GM12878 (cell line): ENCODE data around the gene TOX2. TPM values are rescaled to one million over a fixed set of nuclear protein-coding genes. Genes with fewer than 3 reads are reported as not detected.

Source experiments
- ATAC-seq: fragments of 200-7000 bp; cut with Tn5 transposase; 3 replicates; pipeline ENCODE4 v1.9.1; 2020; ENCODE audit warnings: mild to moderate bottlenecking, moderate library complexity
- BruUV-seq: library from RNA; stranded (reverse); fragments of 400-500 nt; replicated peaks from 2 replicates; lab custom pipeline; 2021; lab: Mats Ljungman, UMichigan
- CTCF ChIA-PET: fragments of 300-600 bp; sonication (Branson Sonifier 250); formaldehyde crosslinking; extraction: SDS; loops from one replicate; lab custom pipeline; 2021; ENCODE audit warnings: inconsistent platforms; lab: Yijun Ruan, JAX
- POLR2A ChIA-PET: fragments of 350-600 bp; formaldehyde crosslinking; extraction: SDS; loops from one replicate; lab custom pipeline; 2021; ENCODE audit warnings: inconsistent platforms; lab: Charles Lee
- RAD21 ChIA-PET: fragments of 300-600 bp; sonication (Branson Sonifier 250); formaldehyde crosslinking; loops from one replicate; lab custom pipeline; 2023; ENCODE audit warnings: antibody characterized with exemption; ENCODE audit not compliant: unreplicated experiment; lab: Charles Lee
- SMC1A ChIA-PET: fragments of 300-600 bp; sonication (Branson Sonifier 250); formaldehyde crosslinking; loops from one replicate; lab custom pipeline; 2023; ENCODE audit not compliant: unreplicated experiment, uncharacterized antibody; lab: Charles Lee
- DNase-seq: peaks from one replicate; pipeline ENCODE4 v3.0.0-alpha.2; 2011; ENCODE audit warnings: low read depth, low spot score
- FAIRE-seq: peaks from 3 replicates; lab custom pipeline; 2011; peaks lifted over from hg19 to GRCh38; lab: Jason Lieb, UNC
- H2AFZ ChIP-seq: 2 replicates; pipeline ENCODE4 v1.6.0; 2011; ENCODE audit warnings: low read depth, low read length, control low read depth; ENCODE audit not compliant: control insufficient read depth
- H3K27ac ChIP-seq: 2 replicates; pipeline ENCODE4 v1.5.1; 2011; ENCODE audit warnings: control low read depth; ENCODE audit not compliant: control insufficient read depth, insufficient read depth
- H3K27me3 ChIP-seq, 2 experiments: replicated peaks in 1 of 2; 2 replicates each; pipeline versions ENCODE4 v1.6.0 to v1.6.1; 2011; ENCODE audit warnings: low read length in 1 of 2; ENCODE audit not compliant: control insufficient read depth in 2 of 2, insufficient read depth in 2 of 2
- H3K36me3 ChIP-seq, 2 experiments: 2 replicates each; pipeline ENCODE4 v1.5.1; 2011; ENCODE audit warnings: low read length in 1 of 2; ENCODE audit not compliant: control insufficient read depth in 2 of 2, insufficient read depth in 2 of 2
- H3K4me1 ChIP-seq: 2 replicates; pipeline ENCODE4 v1.6.1; 2011; ENCODE audit warnings: mild to moderate bottlenecking, low read length, moderate library complexity, mixed read lengths; ENCODE audit not compliant: control insufficient read depth, insufficient read depth
- H3K4me2 ChIP-seq: 2 replicates; pipeline ENCODE4 v1.6.0; 2011; ENCODE audit warnings: control low read depth; ENCODE audit not compliant: control insufficient read depth, insufficient read depth
- H3K4me3 ChIP-seq: fragments of 200-600 bp; sonication (generic); 2 replicates; pipeline ENCODE4 v1.5.1; 2016
- H3K79me2 ChIP-seq: 2 replicates; pipeline ENCODE4 v1.6.0; 2011; ENCODE audit warnings: low read length; ENCODE audit not compliant: control insufficient read depth, insufficient read depth
- H3K9ac ChIP-seq: 2 replicates; pipeline ENCODE4 v1.8.0; 2011; ENCODE audit warnings: low read length, control low read depth, mixed read lengths; ENCODE audit not compliant: control insufficient read depth, insufficient read depth
- H3K9me3 ChIP-seq: replicated peaks from 3 replicates; pipeline ENCODE4 v1.5.1; 2011; ENCODE audit warnings: mild to moderate bottlenecking, low read length; ENCODE audit not compliant: control insufficient read depth, insufficient read depth
- H4K20me1 ChIP-seq: 2 replicates; pipeline ENCODE4 v1.6.0; 2011; ENCODE audit not compliant: control insufficient read depth, insufficient read depth
- ASH2L ChIP-seq: fragments of 300-600, 200-600 bp; sonication (generic); IDR thresholded peaks from 2 replicates; pipeline ENCODE4 v1.6.1; 2017; ENCODE audit warnings: low read depth, mild to moderate bottlenecking, borderline replicate concordance
- FOXK2 ChIP-seq: fragments of 450-650 bp; IDR thresholded peaks from 2 replicates; pipeline ENCODE4 v1.6.1; 2017; ENCODE audit warnings: mild to moderate bottlenecking, moderate library complexity
- KAT2A ChIP-seq: conservative IDR thresholded peaks from 2 replicates; pipeline ENCODE4 v1.6.1; 2011; ENCODE audit warnings: low read depth, low read length; ENCODE audit not compliant: control insufficient read depth
- NR2C1 ChIP-seq: fragments of 450-650 bp; IDR thresholded peaks from 2 replicates; pipeline ENCODE4 v1.6.1; 2017; ENCODE audit warnings: antibody characterized with exemption, mild to moderate bottlenecking, moderate library complexity
- PAX5 ChIP-seq: IDR thresholded peaks from 2 replicates; pipeline ENCODE4 v1.6.1; 2011; ENCODE audit warnings: low read depth, low read length, borderline replicate concordance
- RFX5 ChIP-seq: IDR thresholded peaks from 2 replicates; pipeline ENCODE4 v1.6.1; 2011; ENCODE audit warnings: low read depth, low read length, improper control_type of control experiment
- ZNF384 ChIP-seq: IDR thresholded peaks from 2 replicates; pipeline ENCODE4 v1.6.1; 2012; ENCODE audit warnings: low read depth, mild to moderate bottlenecking, low read length, improper control_type of control experiment, borderline replicate concordance
- WGBS: methylation state at CpG from one replicate; pipeline ENCODE4 v1.1.6; 2016; ENCODE audit warnings: low lambda C conversion rate; ENCODE audit not compliant: insufficient replicate concordance, insufficient coverage; ENCODE audit errors: missing lambda C conversion rate; 5-methylcytosine and 5-hydroxymethylcytosine counted together
- in situ Hi-C: fragments of 300-500 bp; cut with MboI; formaldehyde crosslinking; loops from 9 replicates; pipeline ENCODE4 v1.14.3; 2018; ENCODE audit warnings: mixed read lengths
- intact Hi-C: fragments of 100-400 bp; cut with micrococcal nuclease; formaldehyde crosslinking; loops from one replicate; pipeline ENCODE4 v1.14.2; 2022; ENCODE audit not compliant: unreplicated experiment
- polyA plus RNA-seq, 11 experiments: library from polyadenylated mRNA; depleted of rRNA in 4 of 11; unstranded in 6 of 11; stranded (reverse) in 5 of 11; fragments of >200 nt; fragmentation: Nextera tagmentation in 4 of 11; fragmentation: Illumina TruSeq in 1 of 11; extraction: Ambion mirVana in 4 of 11; extraction: Trizol in 1 of 11; gene quantifications; 1 replicate in 1 of 11; 2 replicates in 10 of 11; pipeline versions ENCODE4 v1.2.1 to v1.2.3, GENCODE V29; 2011 to 2016; ENCODE audit warnings: inconsistent platforms in 2 of 11, missing spikeins in 2 of 11, low read depth in 1 of 11
- total RNA-seq, 4 experiments: library from RNA; depleted of rRNA in 3 of 4; stranded (reverse); fragments of >200 nt in 3 of 4; fragmentation: Illumina TruSeq in 1 of 4; extraction: Trizol in 1 of 4; gene quantifications; 2 replicates each; pipeline versions ENCODE4 v1.2.1 to v1.2.3, GENCODE V29; 2013 to 2021
- TF ChIP-seq, protein P1 (sequence below): fragments of 450-650 bp; conservative IDR thresholded peaks from 2 replicates; pipeline ENCODE4 v1.6.1; 2017; ENCODE audit warnings: mild to moderate bottlenecking, moderate library complexity
- TF ChIP-seq, protein P2 (sequence below): IDR thresholded peaks from 2 replicates; pipeline ENCODE4 v1.6.1; 2012; ENCODE audit warnings: mild to moderate bottlenecking, low read depth, low read length
- TF ChIP-seq, protein P3 (sequence below): IDR thresholded peaks from 2 replicates; pipeline ENCODE4 v1.6.1; 2011; ENCODE audit warnings: borderline replicate concordance, low read depth, mild to moderate bottlenecking, moderate library complexity, low read length; ENCODE audit not compliant: insufficient read depth, poor library complexity, severe bottlenecking
- TF ChIP-seq, protein P4 (sequence below): IDR thresholded peaks from 2 replicates; pipeline ENCODE4 v1.6.1; 2011; ENCODE audit warnings: low read depth, mild to moderate bottlenecking, low read length, moderate library complexity, borderline replicate concordance; ENCODE audit errors: extremely low read depth
- TF ChIP-seq, protein P5 (sequence below): IDR thresholded peaks from 2 replicates; pipeline ENCODE4 v1.6.1; 2012; ENCODE audit warnings: low read length, inconsistent platforms

Gene TOX2
- total and polyA plus RNA-seq, 10 of the 15 experiments (the other 5 are each of a cell fraction or from before 2014, with no cell fraction given) = 2.6 to 40.5 (median 7.9) TPM

DNA sequence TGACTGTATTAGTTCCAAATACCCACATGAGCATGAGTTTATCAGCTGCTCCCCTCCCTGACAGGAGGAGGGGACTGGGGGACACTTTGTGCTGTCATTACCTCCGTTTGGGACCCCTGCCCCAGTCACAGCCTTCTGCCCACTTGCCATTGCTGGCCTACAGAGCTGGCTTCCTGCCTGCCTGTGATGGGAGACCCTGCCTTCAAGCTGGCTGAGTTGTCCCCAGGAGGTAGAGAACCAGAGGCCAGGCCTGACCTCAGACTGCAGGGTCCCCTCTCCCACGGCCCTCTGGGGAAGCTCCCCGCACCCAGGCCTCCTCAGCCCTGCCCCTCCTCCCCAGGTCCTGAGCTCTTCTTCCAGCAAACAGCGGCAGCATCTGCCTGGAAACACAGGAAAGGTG is 166.8 kb downstream of the TOX2 start (continued):
- TF ChIP-seq, protein P1, sequence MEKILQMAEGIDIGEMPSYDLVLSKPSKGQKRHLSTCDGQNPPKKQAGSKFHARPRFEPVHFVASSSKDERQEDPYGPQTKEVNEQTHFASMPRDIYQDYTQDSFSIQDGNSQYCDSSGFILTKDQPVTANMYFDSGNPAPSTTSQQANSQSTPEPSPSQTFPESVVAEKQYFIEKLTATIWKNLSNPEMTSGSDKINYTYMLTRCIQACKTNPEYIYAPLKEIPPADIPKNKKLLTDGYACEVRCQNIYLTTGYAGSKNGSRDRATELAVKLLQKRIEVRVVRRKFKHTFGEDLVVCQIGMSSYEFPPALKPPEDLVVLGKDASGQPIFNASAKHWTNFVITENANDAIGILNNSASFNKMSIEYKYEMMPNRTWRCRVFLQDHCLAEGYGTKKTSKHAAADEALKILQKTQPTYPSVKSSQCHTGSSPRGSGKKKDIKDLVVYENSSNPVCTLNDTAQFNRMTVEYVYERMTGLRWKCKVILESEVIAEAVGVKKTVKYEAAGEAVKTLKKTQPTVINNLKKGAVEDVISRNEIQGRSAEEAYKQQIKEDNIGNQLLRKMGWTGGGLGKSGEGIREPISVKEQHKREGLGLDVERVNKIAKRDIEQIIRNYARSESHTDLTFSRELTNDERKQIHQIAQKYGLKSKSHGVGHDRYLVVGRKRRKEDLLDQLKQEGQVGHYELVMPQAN = no peak

DNA sequence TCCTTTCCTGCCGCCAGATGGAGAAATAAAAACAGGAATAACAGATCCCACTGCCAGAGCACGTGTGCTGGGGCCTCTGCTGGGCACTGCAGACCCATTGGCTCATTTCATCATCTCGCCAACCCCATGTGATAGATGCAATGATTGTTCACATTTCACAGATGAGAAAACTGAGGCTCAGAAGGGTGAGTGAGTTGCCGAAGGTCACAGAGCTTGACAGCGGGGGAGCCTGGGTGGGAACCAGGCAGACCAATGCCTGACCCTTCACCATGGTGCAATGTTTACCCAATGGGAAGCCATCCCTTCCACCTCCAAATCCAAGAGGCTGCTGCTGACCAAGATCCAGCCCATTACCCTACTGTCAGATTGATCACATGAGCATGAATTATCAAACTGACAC is 167.2 kb downstream of the TOX2 start:
- ATAC-seq (no peak), DNase-seq (no peak), FAIRE-seq (no peak)
- Histone ChIP-seq H3K27me3 (no peaks in the 10 kb centered on the region), H4K20me1 (no peaks in the 10 kb centered on the region), H3K4me1 (0 out of 2 replicates have a peak, but pooled peaks cover 4% of the 10 kb centered on the region), H3K27ac (no peak overlapping the region), H3K4me3 (no peak overlapping the region), H3K9ac (no peak overlapping the region), H3K79me2 (no peaks in the 10 kb centered on the region), H3K36me3 (no peaks in the 10 kb centered on the region), H2AFZ (no peak overlapping the region), H3K4me2 (no peak overlapping the region), H3K9me3 (no peaks in the 10 kb centered on the region)
- POLR2A ChIA-PET = interaction anchor here (1.0 to 3.0 kb wide), 2 partner anchors 10 to 332 kb away, joined by 3 to 15 read pairs; no protein-coding TSS in a partner anchor
- CTCF ChIA-PET = interaction anchor here (1.0 to 16.0 kb wide), 7 partner anchors 9 to 545 kb away, joined by 3 to 223 read pairs (median 14); no protein-coding TSS in a partner anchor
- SMC1A ChIA-PET = interaction anchor here (1.1 to 7.9 kb wide), 11 partner anchors 9 to 400 kb away, joined by 3 to 164 read pairs (median 8); no protein-coding TSS in a partner anchor
- in situ Hi-C loops = loop anchor here (5.0 kb wide), 3 partner anchors 330 to 630 kb away; no protein-coding TSS in a partner anchor
- no TSS peak for BruUV-seq
- RAD21 ChIA-PET = interaction anchor here (1.1 to 10.1 kb wide), 5 partner anchors 156 to 632 kb away, joined by 3 to 182 read pairs (median 10); no protein-coding TSS in a partner anchor
- WGBS = 68% methylated on average over 5 of the region's 5 CpGs
- intact Hi-C loops = loop anchor here (2.0 to 5.0 kb wide), 4 partner anchors 131 to 400 kb away; no protein-coding TSS in a partner anchor
- TF ChIP-seq RFX5 (no peak), FOXK2 (no peak), PAX5 (no peak), ASH2L (no peak), NR2C1 (no peak), ZNF384 (no peak), KAT2A (no peak)
- TF ChIP-seq, protein P2, sequence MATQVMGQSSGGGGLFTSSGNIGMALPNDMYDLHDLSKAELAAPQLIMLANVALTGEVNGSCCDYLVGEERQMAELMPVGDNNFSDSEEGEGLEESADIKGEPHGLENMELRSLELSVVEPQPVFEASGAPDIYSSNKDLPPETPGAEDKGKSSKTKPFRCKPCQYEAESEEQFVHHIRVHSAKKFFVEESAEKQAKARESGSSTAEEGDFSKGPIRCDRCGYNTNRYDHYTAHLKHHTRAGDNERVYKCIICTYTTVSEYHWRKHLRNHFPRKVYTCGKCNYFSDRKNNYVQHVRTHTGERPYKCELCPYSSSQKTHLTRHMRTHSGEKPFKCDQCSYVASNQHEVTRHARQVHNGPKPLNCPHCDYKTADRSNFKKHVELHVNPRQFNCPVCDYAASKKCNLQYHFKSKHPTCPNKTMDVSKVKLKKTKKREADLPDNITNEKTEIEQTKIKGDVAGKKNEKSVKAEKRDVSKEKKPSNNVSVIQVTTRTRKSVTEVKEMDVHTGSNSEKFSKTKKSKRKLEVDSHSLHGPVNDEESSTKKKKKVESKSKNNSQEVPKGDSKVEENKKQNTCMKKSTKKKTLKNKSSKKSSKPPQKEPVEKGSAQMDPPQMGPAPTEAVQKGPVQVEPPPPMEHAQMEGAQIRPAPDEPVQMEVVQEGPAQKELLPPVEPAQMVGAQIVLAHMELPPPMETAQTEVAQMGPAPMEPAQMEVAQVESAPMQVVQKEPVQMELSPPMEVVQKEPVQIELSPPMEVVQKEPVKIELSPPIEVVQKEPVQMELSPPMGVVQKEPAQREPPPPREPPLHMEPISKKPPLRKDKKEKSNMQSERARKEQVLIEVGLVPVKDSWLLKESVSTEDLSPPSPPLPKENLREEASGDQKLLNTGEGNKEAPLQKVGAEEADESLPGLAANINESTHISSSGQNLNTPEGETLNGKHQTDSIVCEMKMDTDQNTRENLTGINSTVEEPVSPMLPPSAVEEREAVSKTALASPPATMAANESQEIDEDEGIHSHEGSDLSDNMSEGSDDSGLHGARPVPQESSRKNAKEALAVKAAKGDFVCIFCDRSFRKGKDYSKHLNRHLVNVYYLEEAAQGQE = no peak
- TF ChIP-seq, protein P3, sequence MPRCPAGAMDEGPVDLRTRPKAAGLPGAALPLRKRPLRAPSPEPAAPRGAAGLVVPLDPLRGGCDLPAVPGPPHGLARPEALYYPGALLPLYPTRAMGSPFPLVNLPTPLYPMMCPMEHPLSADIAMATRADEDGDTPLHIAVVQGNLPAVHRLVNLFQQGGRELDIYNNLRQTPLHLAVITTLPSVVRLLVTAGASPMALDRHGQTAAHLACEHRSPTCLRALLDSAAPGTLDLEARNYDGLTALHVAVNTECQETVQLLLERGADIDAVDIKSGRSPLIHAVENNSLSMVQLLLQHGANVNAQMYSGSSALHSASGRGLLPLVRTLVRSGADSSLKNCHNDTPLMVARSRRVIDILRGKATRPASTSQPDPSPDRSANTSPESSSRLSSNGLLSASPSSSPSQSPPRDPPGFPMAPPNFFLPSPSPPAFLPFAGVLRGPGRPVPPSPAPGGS = no peak
- TF ChIP-seq, protein P4, sequence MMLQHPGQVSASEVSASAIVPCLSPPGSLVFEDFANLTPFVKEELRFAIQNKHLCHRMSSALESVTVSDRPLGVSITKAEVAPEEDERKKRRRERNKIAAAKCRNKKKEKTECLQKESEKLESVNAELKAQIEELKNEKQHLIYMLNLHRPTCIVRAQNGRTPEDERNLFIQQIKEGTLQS = no peak
- TF ChIP-seq, protein P5, sequence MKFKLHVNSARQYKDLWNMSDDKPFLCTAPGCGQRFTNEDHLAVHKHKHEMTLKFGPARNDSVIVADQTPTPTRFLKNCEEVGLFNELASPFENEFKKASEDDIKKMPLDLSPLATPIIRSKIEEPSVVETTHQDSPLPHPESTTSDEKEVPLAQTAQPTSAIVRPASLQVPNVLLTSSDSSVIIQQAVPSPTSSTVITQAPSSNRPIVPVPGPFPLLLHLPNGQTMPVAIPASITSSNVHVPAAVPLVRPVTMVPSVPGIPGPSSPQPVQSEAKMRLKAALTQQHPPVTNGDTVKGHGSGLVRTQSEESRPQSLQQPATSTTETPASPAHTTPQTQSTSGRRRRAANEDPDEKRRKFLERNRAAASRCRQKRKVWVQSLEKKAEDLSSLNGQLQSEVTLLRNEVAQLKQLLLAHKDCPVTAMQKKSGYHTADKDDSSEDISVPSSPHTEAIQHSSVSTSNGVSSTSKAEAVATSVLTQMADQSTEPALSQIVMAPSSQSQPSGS = no peak
